SKM-1 (cell line): ENCODE data around the gene PTPRN2.

ENCODE experiments used
- DNase-seq: peaks from one replicate; lab custom pipeline; 2025; ENCODE audit not compliant: unreplicated experiment; lab: John Stamatoyannopoulos, UW

PTPRN2 gene

GRCh38 chr7:157617401-157617800 is 970.2 kb downstream of the PTPRN2 start:
- DNase-seq: no peak

GRCh38 chr7:157616931-157617330 is 970.7 kb downstream of the PTPRN2 start:
- DNase-seq: no peak

- DNase-seq: no peak
Observed at GRCh38 chr7:157616426-157616825, 971.2 kb downstream of the PTPRN2 start.

- DNase-seq: no peak
Observed at GRCh38 chr7:157615852-157616251, 971.8 kb downstream of the PTPRN2 start.

GRCh38 chr7:157615101-157615817 is 972.4 kb downstream of the PTPRN2 start:
- DNase-seq: no peak

- no peak for DNase-seq
Observed at GRCh38 chr7:157614457-157615020, 973.1 kb downstream of the PTPRN2 start.

- no peak for DNase-seq
Observed at GRCh38 chr7:157613575-157614322, 973.9 kb downstream of the PTPRN2 start.

- DNase-seq: no peak
Observed at GRCh38 chr7:157612664-157613561, 974.7 kb downstream of the PTPRN2 start.

GRCh38 chr7:157612009-157612663 is 975.5 kb downstream of the PTPRN2 start:
- no peak for DNase-seq

GRCh38 chr7:157611341-157611740 is 976.3 kb downstream of the PTPRN2 start:
- DNase-seq: no peak

GRCh38 chr7:157610671-157611295 is 976.8 kb downstream of the PTPRN2 start:
- DNase-seq: no peak

- no peak for DNase-seq
Observed at GRCh38 chr7:157609932-157610640, 977.5 kb downstream of the PTPRN2 start.

GRCh38 chr7:157609516-157609915 is 978.1 kb downstream of the PTPRN2 start:
- DNase-seq: no peak

- DNase-seq: no peak
Observed at GRCh38 chr7:157607218-157607617, 980.4 kb downstream of the PTPRN2 start.

- no peak for DNase-seq
Observed at GRCh38 chr7:157606140-157606539, 981.5 kb downstream of the PTPRN2 start.

GRCh38 chr7:157605638-157606037 is 982.0 kb downstream of the PTPRN2 start:
- DNase-seq: no peak

- DNase-seq: no peak
Observed at GRCh38 chr7:157604661-157605381, 982.8 kb downstream of the PTPRN2 start.

- no peak for DNase-seq
Observed at GRCh38 chr7:157603716-157604115, 983.9 kb downstream of the PTPRN2 start.

- DNase-seq: no peak
Observed at GRCh38 chr7:157603005-157603404, 984.6 kb downstream of the PTPRN2 start.
